Ectodermal cell (in vitro differentiated cells): ENCODE measurements around the gene TMEM185A.

ENCODE experiments used
- H3K27ac ChIP-seq: 2 replicates; pipeline ENCODE4 v1.7.0; 2013; ENCODE audit warnings: mild to moderate bottlenecking, low read depth, low read length; ENCODE audit not compliant: insufficient read depth, poor library complexity, severe bottlenecking
- H3K27me3 ChIP-seq: 2 replicates; pipeline ENCODE4 v1.7.0; 2013; ENCODE audit warnings: mild to moderate bottlenecking, low read length; ENCODE audit not compliant: insufficient read depth, control insufficient read depth, poor library complexity, severe bottlenecking
- H3K36me3 ChIP-seq: one replicate; pipeline ENCODE4 v1.7.0; 2013; ENCODE audit warnings: low read length; ENCODE audit not compliant: control insufficient read depth, insufficient read depth
- H3K4me1 ChIP-seq: one replicate; pipeline ENCODE4 v1.7.0; 2013; ENCODE audit warnings: low read length; ENCODE audit not compliant: control insufficient read depth, insufficient read depth
- H3K4me3 ChIP-seq: 2 replicates; pipeline ENCODE4 v1.7.0; 2013; ENCODE audit warnings: low read depth, low read length, control low read depth; ENCODE audit not compliant: insufficient read depth
- H3K9me3 ChIP-seq: 2 replicates; pipeline ENCODE4 v1.7.0; 2013; ENCODE audit warnings: mild to moderate bottlenecking, low read length, moderate library complexity; ENCODE audit not compliant: control insufficient read depth
- WGBS, 2 experiments: methylation state at CpG; one replicate each; pipeline ENCODE4 v1.1.7; 2013; ENCODE audit warnings: missing lambda C conversion rate in 2 of 2; 5-methylcytosine and 5-hydroxymethylcytosine counted together

Gene TMEM185A

DNA sequence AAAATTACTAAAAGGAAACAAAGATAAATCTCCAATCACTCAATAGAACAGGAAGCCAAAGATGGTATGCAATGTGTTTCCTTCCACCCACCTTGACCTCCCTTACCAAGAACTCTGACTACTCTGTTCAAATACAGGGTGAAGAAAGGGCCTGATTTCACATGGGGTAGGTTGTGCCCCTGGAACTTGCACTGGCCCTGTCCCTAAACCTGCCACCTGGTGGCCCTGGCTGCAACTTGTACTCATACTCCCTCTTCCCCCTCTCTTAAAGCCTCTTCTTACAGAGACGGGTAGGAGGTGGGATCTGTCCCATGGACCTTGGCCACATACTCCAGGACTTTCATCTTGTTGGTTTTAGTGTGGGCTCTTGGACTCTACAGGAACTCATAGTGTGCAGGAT is 17.3 kb upstream of the TMEM185A start:
- 75 to 85% methylated on average over 1 of the region's 1 CpG for WGBS, 2 experiments
- Histone ChIP-seq H3K4me1 (no peaks in the 10 kb centered on the region), H3K4me3 (no peak overlapping the region), H3K9me3 (no peaks in the 10 kb centered on the region), H3K36me3 (no peaks in the 10 kb centered on the region), H3K27ac (no peak overlapping the region), H3K27me3 (no peaks in the 10 kb centered on the region)

DNA sequence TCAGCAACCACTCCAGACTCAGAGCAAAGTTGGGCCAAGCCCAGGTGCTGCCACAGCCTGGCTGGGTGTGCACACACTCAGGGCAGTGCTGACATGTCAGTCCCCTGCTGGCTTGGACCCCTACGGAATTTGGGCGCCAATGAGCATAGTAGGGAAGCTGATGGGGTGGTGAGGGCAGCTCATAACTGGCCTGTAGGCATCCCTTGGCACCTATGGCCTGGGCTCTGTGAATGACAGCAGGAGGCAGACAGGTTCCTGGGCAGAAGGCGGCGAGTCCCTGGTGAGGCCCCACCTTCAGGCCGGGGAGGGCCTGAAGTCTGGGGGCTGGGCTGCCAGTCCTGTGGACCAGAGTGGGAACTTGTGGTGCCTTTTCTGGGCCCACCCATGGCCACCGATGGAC is 15.9 kb upstream of the TMEM185A start:
- WGBS, 2 experiments = 96 to 99% methylated on average over 6 of the region's 6 CpGs
- Histone ChIP-seq H3K4me3 (no peak overlapping the region), H3K27me3 (no peaks in the 10 kb centered on the region), H3K27ac (no peak overlapping the region), H3K4me1 (no peaks in the 10 kb centered on the region), H3K9me3 (no peaks in the 10 kb centered on the region), H3K36me3 (no peaks in the 10 kb centered on the region)

DNA sequence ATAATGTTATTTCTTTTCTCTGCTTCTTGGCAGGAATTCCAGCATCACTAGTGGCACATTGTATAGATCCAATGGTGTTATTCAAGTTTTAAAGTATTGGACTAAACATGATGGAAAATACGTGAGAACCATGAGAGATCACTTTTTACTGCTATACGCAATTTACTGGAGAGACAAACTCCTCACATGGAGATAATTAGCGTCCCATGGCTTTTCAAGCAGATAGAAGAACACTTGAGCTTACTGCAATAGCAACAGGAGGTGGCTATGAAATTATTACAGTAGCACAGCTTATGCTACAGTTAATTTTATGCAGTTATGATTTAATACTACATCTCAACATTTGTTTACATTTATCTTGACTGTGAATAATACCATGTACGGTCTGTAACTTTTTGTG is 11.9 kb upstream of the TMEM185A start:
- Histone ChIP-seq H3K27me3 (no peaks in the 10 kb centered on the region), H3K4me1 (no peaks in the 10 kb centered on the region), H3K9me3 (no peaks in the 10 kb centered on the region), H3K36me3 (no peaks in the 10 kb centered on the region), H3K4me3 (no peak overlapping the region), H3K27ac (no peak overlapping the region)
- 88 to 95% methylated on average over 3 of the region's 4 CpGs for WGBS, 2 experiments

DNA sequence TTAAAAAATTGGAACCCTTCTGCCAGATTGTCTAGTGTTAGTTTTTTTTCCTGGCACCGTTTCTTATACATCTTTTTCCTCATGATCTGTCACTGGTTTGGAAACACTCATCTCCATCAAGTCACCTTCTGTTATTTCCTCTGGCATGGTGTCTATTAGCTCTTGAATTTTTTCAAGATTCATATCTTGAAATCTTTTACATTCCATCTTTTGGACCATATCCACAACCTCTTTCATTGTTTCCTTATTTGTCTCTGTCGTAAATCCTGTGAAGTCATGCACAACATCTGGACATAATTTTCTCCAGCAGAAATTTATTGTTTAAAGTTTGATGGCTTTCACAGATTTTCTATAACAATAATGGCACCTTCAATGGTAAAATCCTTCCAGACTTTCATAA is 10.2 kb upstream of the TMEM185A start:
- no peaks in the 10 kb centered on the region for H3K4me1 ChIP-seq
- H3K27me3 ChIP-seq = no peaks in the 10 kb centered on the region
- 92 to 94% methylated on average over 1 to 2 of the region's 2 CpGs for whole genome bisulfite sequencing, 2 experiments
- H3K4me3 ChIP-seq = no peak overlapping the region
- no peaks in the 10 kb centered on the region for H3K36me3 ChIP-seq
- H3K9me3 ChIP-seq = no peaks in the 10 kb centered on the region
- H3K27ac ChIP-seq = no peak overlapping the region

DNA sequence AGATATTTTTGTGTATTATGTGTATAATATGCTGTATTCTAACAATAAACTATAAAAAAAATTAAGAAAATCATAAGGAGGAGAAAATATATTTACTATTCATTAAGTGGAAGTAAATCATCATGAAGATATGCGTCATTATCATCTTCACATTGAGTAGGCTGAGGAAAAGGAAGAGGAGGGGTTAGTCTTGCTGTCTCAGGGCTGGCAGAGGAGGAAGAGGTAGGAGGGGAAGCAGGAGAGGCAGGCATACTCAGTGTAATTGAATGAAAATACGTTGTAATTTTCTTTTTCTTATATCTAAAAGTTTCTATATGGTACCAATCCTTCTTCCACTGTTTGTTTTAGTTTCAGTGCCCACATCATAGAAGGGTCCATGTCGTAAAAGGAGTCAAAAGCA is 9.8 kb upstream of the TMEM185A start:
- no peak overlapping the region for H3K4me3 ChIP-seq
- no peak overlapping the region for H3K27ac ChIP-seq
- no peaks in the 10 kb centered on the region for H3K27me3 ChIP-seq
- no peaks in the 10 kb centered on the region for H3K4me1 ChIP-seq
- H3K9me3 ChIP-seq = no peaks in the 10 kb centered on the region
- H3K36me3 ChIP-seq = no peaks in the 10 kb centered on the region
- 90 to 100% methylated on average over 1 to 2 of the region's 3 CpGs for WGBS, 2 experiments

DNA sequence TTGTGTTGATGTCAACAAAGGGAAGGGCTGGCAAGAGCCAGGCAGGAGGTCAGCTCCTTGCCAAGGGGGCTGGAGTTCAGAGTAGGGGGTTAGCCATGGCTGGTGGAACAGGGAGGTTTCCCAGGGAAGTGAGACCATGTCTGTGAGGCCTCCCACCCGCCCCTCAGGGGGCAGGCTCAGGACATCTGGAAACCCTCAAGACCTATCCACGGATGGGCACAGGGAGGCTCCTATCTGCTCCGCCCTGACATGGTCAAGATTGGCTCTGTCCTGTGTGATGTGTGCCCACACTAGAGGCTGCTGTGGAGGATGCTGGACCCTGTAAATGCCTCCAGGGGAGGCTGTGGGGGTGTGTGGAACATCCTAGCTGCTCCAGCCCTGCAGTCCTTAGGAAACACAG is 8.0 kb upstream of the TMEM185A start:
- no peaks in the 10 kb centered on the region for H3K9me3 ChIP-seq
- no peak overlapping the region for H3K27ac ChIP-seq
- no peak overlapping the region for H3K4me3 ChIP-seq
- 89 to 94% methylated on average over 3 of the region's 3 CpGs for WGBS, 2 experiments
- H3K27me3 ChIP-seq = no peaks in the 10 kb centered on the region
- H3K36me3 ChIP-seq = no peaks in the 10 kb centered on the region
- H3K4me1 ChIP-seq = no peaks in the 10 kb centered on the region

DNA sequence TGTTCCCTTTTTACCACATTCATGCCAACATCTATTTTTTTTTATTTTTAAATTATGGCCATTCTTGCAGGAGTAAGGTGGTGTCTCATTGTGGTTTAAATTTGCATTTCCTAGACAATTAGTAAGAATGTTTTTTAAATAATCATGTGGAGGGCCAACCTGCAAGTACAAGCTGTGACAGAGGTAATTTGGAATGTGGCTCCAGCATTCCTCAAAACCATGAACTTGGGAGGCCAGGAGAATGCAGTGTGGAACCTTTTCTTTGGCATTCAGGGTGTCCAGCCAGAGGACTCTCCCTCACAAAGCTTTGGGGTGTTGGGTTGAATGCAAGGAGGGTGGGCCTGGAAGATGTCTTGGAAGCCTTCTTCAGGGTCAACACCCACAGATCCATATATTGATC is 7.3 kb upstream of the TMEM185A start:
- Histone ChIP-seq H3K36me3 (no peaks in the 10 kb centered on the region), H3K27me3 (peaks cover under 1% of the 10 kb centered on the region), H3K4me1 (no peaks in the 10 kb centered on the region), H3K4me3 (no peak overlapping the region), H3K27ac (no peak overlapping the region), H3K9me3 (no peaks in the 10 kb centered on the region)

DNA sequence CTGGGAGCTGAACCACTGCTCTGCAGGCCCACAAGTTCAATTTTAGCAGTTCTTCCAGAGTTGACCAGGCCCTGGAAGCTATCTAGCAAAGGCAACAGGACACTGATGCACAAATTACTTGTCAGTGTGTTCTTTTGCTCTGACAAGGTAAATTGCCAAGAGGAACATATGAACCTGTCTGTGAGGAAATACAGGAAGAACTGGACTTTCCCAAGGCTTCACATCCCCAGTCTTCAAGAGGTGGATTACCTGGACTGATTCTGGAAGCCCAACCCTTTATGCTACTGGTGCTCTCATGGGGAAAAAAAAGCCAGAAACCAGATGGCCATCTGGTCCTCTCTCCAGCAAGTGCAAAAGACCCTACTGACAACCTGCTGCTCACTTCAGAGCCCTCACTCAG is 1.9 kb upstream of the TMEM185A start:
- no peaks in the 10 kb centered on the region for H3K9me3 ChIP-seq
- no peak overlapping the region for H3K4me3 ChIP-seq
- no peak overlapping the region for H3K27ac ChIP-seq
- no peaks in the 10 kb centered on the region for H3K36me3 ChIP-seq
- H3K4me1 ChIP-seq = no peaks in the 10 kb centered on the region
- peaks cover 22% of the 10 kb centered on the region for H3K27me3 ChIP-seq

DNA sequence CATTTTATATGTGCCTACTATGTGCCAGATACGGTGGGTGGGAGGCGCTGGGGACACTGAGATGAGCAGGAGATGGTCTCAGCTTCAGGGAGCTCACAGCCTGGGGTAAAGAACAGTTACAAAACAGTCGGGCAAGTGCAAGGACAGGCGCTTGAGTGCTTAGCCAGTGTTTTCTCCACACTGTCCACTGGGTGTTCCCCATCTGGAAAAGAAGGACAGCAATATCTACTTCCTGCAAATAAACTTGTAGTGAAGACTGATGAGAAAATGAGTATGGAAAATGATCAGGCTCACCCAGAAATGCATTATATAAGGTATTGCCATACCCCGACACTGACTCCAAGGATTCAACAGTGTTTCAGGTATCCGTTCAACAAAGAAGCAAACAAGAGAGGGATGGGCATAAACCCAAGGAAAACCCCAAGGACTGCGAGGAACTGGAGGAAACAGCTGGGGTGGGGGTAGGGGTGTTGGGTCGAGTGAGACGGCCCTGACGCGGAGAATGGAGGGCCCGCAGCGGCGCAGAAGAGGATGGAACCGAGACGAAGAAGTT is 835 bp downstream of the TMEM185A start:
- Histone ChIP-seq H3K9me3 (no peaks in the 10 kb centered on the region), H3K4me3 (peak overlapping the region; percentile 53), H3K4me1 (no peaks in the 10 kb centered on the region), H3K27me3 (peaks cover 22% of the 10 kb centered on the region), H3K27ac (no peak overlapping the region), H3K36me3 (no peaks in the 10 kb centered on the region)
- WGBS, 2 experiments = 7 to 13% methylated on average over 16 of the region's 16 CpGs

DNA sequence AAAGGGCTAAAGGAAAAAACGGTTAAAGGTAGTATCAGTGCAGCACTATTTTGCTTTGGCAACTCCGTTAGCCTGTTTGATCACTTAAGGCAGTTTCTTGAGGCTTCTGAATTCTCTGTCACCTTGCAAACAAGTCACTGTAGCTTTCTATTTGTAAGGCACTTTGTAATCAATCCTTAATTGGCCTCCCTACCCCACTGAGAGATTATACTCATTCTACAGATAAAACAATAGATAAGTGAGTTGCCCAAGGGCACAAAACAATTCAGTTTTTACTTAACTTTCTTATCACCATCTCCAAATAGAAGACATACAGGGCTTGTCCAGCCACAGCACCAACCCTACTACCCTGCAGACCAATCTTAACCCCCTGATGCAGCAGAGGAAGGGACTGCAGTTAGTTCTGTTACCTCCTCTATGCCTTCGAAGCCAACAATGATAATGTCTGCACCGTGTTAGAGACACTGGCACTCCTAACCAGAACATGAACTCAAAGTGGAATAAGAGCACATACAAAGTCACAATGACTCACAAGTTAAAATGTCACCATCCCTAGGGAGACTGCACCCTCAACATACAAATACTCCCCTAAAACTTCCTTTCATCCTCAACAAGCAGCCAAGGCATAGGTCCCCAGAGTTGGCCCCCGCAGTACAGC is 1.7 kb downstream of the TMEM185A start:
- Histone ChIP-seq H3K36me3 (no peaks in the 10 kb centered on the region), H3K27me3 (peaks cover 22% of the 10 kb centered on the region), H3K27ac (no peak overlapping the region), H3K4me1 (no peaks in the 10 kb centered on the region), H3K9me3 (no peaks in the 10 kb centered on the region), H3K4me3 (no peak overlapping the region)
- WGBS, 2 experiments = 81 to 86% methylated on average over 5 of the region's 5 CpGs

DNA sequence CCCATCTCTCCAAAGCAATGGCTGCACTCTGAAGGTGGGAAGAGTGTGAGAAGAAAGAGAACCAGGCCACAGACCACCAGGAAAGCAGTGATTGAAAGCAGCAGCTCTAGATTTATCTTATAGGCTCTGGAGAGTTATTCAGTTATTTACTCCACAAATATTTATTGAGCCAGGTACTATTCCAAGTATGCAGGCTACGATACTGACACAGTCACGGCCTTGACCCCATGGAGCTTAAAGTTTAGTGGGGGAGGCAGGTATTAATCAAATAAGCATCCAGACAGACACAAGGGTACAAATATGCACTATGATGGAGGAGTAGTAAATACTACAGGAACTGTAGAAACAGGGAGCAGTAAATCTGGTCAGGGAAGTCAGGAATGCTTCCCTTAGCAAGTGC is 2.8 kb downstream of the TMEM185A start:
- WGBS, 2 experiments = 100% methylated on average over 2 of the region's 2 CpGs; no CpG with 5 or more reads in 1 of the 2 experiments
- H3K27ac ChIP-seq = no peak overlapping the region
- peaks cover 21% of the 10 kb centered on the region for H3K27me3 ChIP-seq
- H3K9me3 ChIP-seq = no peaks in the 10 kb centered on the region
- no peaks in the 10 kb centered on the region for H3K36me3 ChIP-seq
- H3K4me3 ChIP-seq = no peak overlapping the region
- H3K4me1 ChIP-seq = no peaks in the 10 kb centered on the region
